AG09319 (cell line): ENCODE measurements around the gene SOAT2.
"Not testable (repeated sequence)": the region's sequence is repeated elsewhere in the genome, so short reads cannot be mapped to it uniquely, and the experiment has no call there.

Source experiments
- DNase-seq: peaks from one replicate; pipeline ENCODE4 v3.0.0-alpha.2; 2010; ENCODE audit warnings: low read depth; ENCODE audit errors: extremely low read depth
- TF ChIP-seq, protein P1 (sequence below): IDR thresholded peaks from 2 replicates; pipeline ENCODE4 v1.5.1; 2011; ENCODE audit warnings: low read depth, mild to moderate bottlenecking, inconsistent platforms, low read length, moderate library complexity

The SOAT2 gene

DNA sequence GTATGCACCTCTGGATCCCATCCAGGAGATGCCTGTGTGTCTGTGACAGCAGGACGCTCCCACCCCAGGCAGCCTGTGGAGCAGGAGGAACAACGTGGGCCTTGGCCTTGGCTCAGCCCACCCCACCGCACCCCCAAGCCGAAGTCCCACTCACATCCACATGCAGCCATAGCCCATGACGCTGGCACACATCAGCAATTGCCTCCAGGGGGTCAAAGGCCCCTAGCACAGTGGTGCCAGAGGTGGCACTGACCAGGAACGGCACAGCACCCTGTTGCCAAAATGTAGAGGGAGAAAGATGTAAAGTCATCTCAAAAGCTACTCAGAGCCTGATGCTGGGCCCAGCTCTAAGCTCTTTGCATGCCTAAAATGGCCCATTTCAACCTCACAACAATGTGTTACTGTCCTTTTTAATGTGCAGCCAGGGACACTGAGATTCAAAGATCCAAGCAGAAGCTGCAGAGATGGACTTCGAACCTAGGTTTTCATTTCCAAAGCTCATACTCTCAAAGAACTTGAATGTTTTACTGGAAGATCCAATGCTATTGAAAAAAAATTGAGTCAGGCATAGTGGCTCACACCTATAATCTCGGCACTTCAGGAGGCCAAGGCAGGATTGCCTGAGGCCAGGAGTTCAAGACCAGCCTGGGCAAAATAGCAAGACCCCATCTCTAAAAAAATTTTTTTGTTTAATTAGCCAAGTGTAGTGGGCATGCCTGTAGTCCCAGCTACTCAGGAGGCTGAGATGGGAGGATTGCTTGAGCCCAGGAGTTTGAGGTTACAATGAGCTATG lies 58.0 kb downstream of the SOAT2 start:
- TF ChIP-seq, protein P1, sequence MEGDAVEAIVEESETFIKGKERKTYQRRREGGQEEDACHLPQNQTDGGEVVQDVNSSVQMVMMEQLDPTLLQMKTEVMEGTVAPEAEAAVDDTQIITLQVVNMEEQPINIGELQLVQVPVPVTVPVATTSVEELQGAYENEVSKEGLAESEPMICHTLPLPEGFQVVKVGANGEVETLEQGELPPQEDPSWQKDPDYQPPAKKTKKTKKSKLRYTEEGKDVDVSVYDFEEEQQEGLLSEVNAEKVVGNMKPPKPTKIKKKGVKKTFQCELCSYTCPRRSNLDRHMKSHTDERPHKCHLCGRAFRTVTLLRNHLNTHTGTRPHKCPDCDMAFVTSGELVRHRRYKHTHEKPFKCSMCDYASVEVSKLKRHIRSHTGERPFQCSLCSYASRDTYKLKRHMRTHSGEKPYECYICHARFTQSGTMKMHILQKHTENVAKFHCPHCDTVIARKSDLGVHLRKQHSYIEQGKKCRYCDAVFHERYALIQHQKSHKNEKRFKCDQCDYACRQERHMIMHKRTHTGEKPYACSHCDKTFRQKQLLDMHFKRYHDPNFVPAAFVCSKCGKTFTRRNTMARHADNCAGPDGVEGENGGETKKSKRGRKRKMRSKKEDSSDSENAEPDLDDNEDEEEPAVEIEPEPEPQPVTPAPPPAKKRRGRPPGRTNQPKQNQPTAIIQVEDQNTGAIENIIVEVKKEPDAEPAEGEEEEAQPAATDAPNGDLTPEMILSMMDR = no peak
- DNase-seq = no peak

GRCh38 chr12:53163008-53163407 lies 59.7 kb downstream of the SOAT2 start:
- DNase-seq = not testable (repeated sequence)

DNA sequence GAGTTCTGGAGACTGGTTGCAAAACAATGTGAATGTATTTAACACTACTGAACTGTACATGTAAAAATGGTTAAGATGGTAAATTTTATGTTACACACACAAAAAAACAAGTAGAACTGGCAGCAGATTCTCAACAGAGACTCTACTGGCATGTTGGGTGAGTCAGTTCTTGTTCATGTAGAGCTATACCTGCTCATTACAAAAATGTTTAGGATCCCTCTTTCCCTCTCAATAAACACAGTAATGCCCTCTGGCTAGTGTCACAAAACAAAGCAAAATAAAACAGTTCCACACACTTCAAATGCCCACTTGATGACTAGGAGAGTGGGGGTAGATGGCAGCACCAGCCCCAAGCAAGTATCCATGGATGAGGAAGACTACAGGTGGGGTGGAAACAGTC lies 63.6 kb downstream of the SOAT2 start:
- TF ChIP-seq, protein P1 = no peak
- DNase-seq = no peak

DNA sequence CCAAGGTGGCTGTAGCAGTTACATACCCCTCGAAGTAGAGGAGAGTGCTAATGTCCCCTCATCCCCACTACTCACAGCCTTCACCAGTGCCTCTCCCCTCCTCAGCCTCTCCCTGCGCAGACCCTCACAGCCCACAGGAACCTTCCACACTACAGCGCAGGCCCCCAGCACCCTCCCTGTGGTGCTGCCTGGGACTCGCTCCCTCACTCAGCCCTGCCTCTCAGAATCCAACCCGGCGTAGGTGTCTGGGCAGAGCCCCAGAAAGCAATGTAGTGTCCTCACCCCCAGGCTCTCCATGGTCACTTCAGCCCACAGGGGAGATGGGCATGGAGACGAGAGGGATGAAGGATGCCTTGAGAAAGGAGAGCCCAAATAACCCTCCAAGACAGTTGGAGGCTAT lies 66.4 kb downstream of the SOAT2 start:
- TF ChIP-seq, protein P1 = no peak
- no peak for DNase-seq

- no peak for DNase-seq
- TF ChIP-seq, protein P1 = no peak
Observed at GRCh38 chr12:53170215-53170614, 66.9 kb downstream of the SOAT2 start.

DNA sequence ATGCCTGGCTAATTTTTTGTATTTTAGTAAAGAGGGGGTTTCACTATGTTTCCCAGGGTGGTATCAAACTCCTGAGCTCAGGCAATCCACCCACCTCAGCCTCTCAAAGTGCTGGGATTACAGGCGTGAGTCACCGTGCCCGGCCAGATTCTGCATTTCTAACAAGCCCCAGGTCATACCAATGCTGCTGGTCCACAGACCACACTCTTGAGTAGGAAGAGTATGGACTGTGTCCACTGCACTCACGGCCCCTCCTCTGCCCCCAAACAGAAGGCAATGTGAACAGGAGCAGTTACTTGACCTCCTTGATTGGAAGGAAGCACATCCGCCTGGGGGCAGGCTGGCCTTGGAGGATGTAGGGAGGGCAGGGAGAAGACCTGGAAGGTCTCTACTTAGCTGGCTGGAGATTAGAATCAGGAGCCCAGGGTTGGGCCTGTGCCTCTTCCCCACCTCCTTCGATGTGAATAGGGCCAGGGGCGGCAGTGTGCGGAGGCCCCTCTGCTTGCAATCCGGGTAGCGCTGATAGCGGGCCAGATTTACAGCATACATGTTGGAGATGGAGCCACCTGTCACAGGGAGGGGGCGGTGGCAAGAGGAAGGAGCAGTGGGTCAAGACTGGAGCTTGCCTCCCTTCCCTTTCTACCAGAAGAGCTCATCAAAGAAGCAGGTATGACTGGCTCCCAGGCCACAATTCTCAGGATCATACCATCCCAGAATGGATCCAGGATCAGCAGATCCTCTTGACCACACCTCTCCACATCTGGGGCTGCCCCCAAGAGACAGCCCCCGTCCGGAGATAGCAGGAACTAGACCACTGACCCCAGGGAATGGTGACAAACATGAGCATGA lies 67.8 kb downstream of the SOAT2 start:
- TF ChIP-seq, protein P1 = no peak
- DNase-seq = no peak

DNA sequence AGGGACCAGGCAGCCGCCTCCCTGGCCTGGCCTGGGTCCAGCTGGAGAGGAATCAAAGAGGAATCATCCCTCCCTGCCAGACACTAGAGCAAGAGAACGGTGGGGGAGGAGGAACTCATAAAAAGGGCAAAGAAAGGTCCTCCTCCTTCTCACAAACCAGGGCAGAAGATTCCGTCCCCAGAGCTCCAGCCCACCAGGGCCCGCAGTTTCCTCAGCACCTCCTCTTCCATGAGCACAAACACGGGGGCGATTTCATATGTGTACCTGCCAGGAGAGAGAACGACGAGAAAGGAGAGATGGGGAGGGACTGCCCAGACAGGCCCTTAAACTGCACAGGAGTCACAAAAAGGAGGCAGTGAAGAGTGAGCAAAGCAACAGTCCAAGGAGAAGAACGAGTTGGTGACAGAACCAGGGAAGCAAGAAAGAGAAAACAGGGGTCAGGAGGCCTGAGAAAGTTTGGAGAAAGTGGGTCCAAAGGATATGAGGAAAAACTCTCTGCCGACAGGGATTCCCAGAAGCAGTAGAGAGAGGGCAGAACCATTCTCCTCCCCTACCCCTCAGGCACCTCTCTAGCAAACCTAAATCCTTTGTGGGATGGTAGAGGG lies 68.5 kb downstream of the SOAT2 start:
- DNase-seq = no peak
- TF ChIP-seq, protein P1 = no peak
